PC-9 (cell line): ENCODE results near the gene SPEM2. TPM values are rescaled to one million over a fixed set of nuclear protein-coding genes. Genes with fewer than 3 reads are reported as not detected.

Source experiments
- BruUV-seq: library from RNA; stranded (reverse); fragments of 400-500 nt; replicated peaks from 2 replicates; lab custom pipeline; 2021; lab: Mats Ljungman, UMichigan
- CTCF ChIA-PET: fragments of 300-600 bp; sonication (Branson Sonifier 250); formaldehyde crosslinking; loops from one replicate; lab custom pipeline; 2022; ENCODE audit warnings: antibody characterized with exemption; lab: Charles Lee
- POLR2A ChIA-PET: fragments of 300-600 bp; sonication (Branson Sonifier 250); formaldehyde crosslinking; loops from one replicate; lab custom pipeline; 2022; ENCODE audit warnings: antibody characterized with exemption; ENCODE audit not compliant: unreplicated experiment; lab: Charles Lee
- DNase-seq, 2 experiments: peaks; one replicate each; pipeline versions ENCODE4 v3.0.0 to v3.0.0-alpha.2; 2015 to 2022; ENCODE audit warnings: mixed read lengths in 1 of 2
- H2AFZ ChIP-seq: fragments of 200-600 bp; sonication (generic); 2 replicates; pipeline ENCODE4 v1.8.1; 2017; ENCODE audit warnings: antibody characterized with exemption
- H3F3A ChIP-seq: fragments of 200-600 bp; sonication (generic); 2 replicates; pipeline ENCODE4 v1.8.1; 2017; ENCODE audit warnings: antibody characterized with exemption, mild to moderate bottlenecking, low read depth; ENCODE audit not compliant: insufficient read depth
- H3K27ac ChIP-seq: fragments of 200-600 bp; sonication (generic); 2 replicates; pipeline ENCODE4 v1.6.1; 2016; ENCODE audit warnings: mixed run types
- H3K27me3 ChIP-seq: fragments of 200-600 bp; sonication (generic); 2 replicates; pipeline ENCODE4 v1.6.1; 2016; ENCODE audit warnings: low read depth, mixed run types; ENCODE audit not compliant: insufficient read depth
- H3K36me3 ChIP-seq: fragments of 200-600 bp; sonication (generic); 2 replicates; pipeline ENCODE4 v1.6.1; 2016; ENCODE audit warnings: low read depth, mixed run types
- H3K4me1 ChIP-seq: fragments of 200-600 bp; sonication (generic); replicated peaks from 2 replicates; pipeline ENCODE4 v1.6.1; 2016; ENCODE audit warnings: mixed run types; ENCODE audit not compliant: insufficient read depth
- H3K4me2 ChIP-seq: fragments of 200-600 bp; sonication (generic); 2 replicates; pipeline ENCODE4 v1.6.1; 2017; ENCODE audit warnings: mixed run types
- H3K4me3 ChIP-seq: fragments of 200-600 bp; sonication (generic); 2 replicates; pipeline ENCODE4 v1.6.1; 2016; ENCODE audit warnings: mixed run types
- H3K79me2 ChIP-seq: fragments of 200-600 bp; sonication (generic); 2 replicates; pipeline ENCODE4 v1.6.1; 2017; ENCODE audit warnings: low read depth, mixed run types
- H3K9me2 ChIP-seq: fragments of 200-600 bp; sonication (generic); 2 replicates; pipeline ENCODE4 v1.8.1; 2017; ENCODE audit warnings: mild to moderate bottlenecking; ENCODE audit not compliant: insufficient read depth
- H3K9me3 ChIP-seq: fragments of 200-600 bp; sonication (generic); 2 replicates; pipeline ENCODE4 v1.8.1; 2016; ENCODE audit warnings: low read depth; ENCODE audit not compliant: insufficient read depth
- H4K20me1 ChIP-seq: fragments of 200-600 bp; sonication (generic); 2 replicates; pipeline ENCODE4 v1.8.1; 2017; ENCODE audit not compliant: insufficient read depth
- CTCF ChIP-seq: fragments of 200-600 bp; sonication (generic); conservative IDR thresholded peaks from 2 replicates; pipeline ENCODE4 v1.6.1; 2017; ENCODE audit warnings: mixed run types, antibody characterized with exemption, mild to moderate bottlenecking, moderate library complexity
- EZH2 ChIP-seq: fragments of 200-600 bp; sonication (generic); IDR thresholded peaks from 2 replicates; pipeline ENCODE4 v1.8.0; 2017; ENCODE audit warnings: antibody characterized with exemption, low read depth
- intact Hi-C: fragments of 100-400 bp; cut with micrococcal nuclease; formaldehyde crosslinking; loops from one replicate; pipeline ENCODE4 v1.10.0; 2022; ENCODE audit not compliant: unreplicated experiment
- total RNA-seq: library from RNA; stranded (reverse); gene quantifications from 2 replicates; pipeline ENCODE4 v1.2.3, GENCODE V29; 2021

Gene SPEM2
- total RNA-seq, 1 experiment from 2014 or later, result 0.50 TPM

- TF ChIP-seq CTCF (no peak), EZH2 (no peak)
- H3K79me2 ChIP-seq, result no peaks in the 10 kb centered on the region
- no peaks in the 10 kb centered on the region for H3K4me1 ChIP-seq
- H3K4me2 ChIP-seq, result no peak within 1 kb of the TSS
- no peak within 1 kb of the TSS for H3K27ac ChIP-seq
- no peak within 1 kb of the TSS for H3K4me3 ChIP-seq
- intact Hi-C loops, result no loop called here
- no TSS peak for BruUV-seq
- ChIA-PET POLR2A (no interaction called here), CTCF (interaction anchor here (0.6 kb wide), 1 partner anchor 52 kb away, joined by 3 read pairs; no protein-coding TSS in a partner anchor)
- DNase-seq, result no peak
- no peaks in the 10 kb centered on the region; the same call in 1 of the 2 replicates for H3F3A ChIP-seq
- H2AFZ ChIP-seq, result no peak within 1 kb of the TSS
- H3K27me3 ChIP-seq, result no peaks in the 10 kb centered on the region
- H3K9me3 ChIP-seq, result no peaks in the 10 kb centered on the region
- no peaks in the 10 kb centered on the region for H3K36me3 ChIP-seq
- H4K20me1 ChIP-seq, result no peaks in the 10 kb centered on the region
- no peaks in the 10 kb centered on the region for H3K9me2 ChIP-seq
Measured at GRCh38 chr17:7419819-7420610, 5.4 kb upstream of the SPEM2 start, which contains the start of gene SPEM1. SPEM1 (plus strand) TSS chr17:7420324; CDS start chr17:7420385, 61 bp downstream.

- H3F3A ChIP-seq, result no peaks in the 10 kb centered on the region; the same call in 1 of the 2 replicates
Measured at GRCh38 chr17:7421186-7421585, 4.2 kb upstream of the SPEM2 start.

GRCh38 chr17:7423679-7424078 lies 1.7 kb upstream of the SPEM2 start:
- no peak for DNase-seq
- no peaks in the 10 kb centered on the region for H4K20me1 ChIP-seq
- no peaks in the 10 kb centered on the region for H3F3A ChIP-seq
- H3K79me2 ChIP-seq, result no peaks in the 10 kb centered on the region
- intact Hi-C loops, result no loop called here
- no peaks in the 10 kb centered on the region for H3K4me1 ChIP-seq
- no peak overlapping the region for H3K4me2 ChIP-seq
- no peak overlapping the region for H3K4me3 ChIP-seq
- POLR2A ChIA-PET, result interaction anchor here (0.8 kb wide), 1 partner anchor 81 kb away, joined by 4 read pairs; no protein-coding TSS in a partner anchor
- no peak overlapping the region for H2AFZ ChIP-seq
- H3K36me3 ChIP-seq, result no peaks in the 10 kb centered on the region
- BruUV-seq, result no TSS peak
- no peak for TF ChIP-seq EZH2
- TF ChIP-seq CTCF, result no peak
- H3K27me3 ChIP-seq, result no peaks in the 10 kb centered on the region
- no peaks in the 10 kb centered on the region for H3K9me3 ChIP-seq
- no peaks in the 10 kb centered on the region for H3K9me2 ChIP-seq
- CTCF ChIA-PET, result interaction anchor here (0.5 kb wide), 1 partner anchor 51 kb away, joined by 3 read pairs; no protein-coding TSS in a partner anchor
- no peak overlapping the region for H3K27ac ChIP-seq

More at GRCh38 chr17:7421186-7421585, 4.2 kb upstream of the SPEM2 start:
- DNase-seq, result no peak
- H3K27ac ChIP-seq, result no peak overlapping the region
- no peaks in the 10 kb centered on the region for H3K9me2 ChIP-seq
- no peak overlapping the region for H3K4me2 ChIP-seq
- ChIA-PET CTCF (no interaction called here), POLR2A (no interaction called here)
- no peaks in the 10 kb centered on the region for H3K9me3 ChIP-seq
- BruUV-seq, result no TSS peak
- H3K79me2 ChIP-seq, result no peaks in the 10 kb centered on the region
- H3K4me3 ChIP-seq, result no peak overlapping the region
- H3K4me1 ChIP-seq, result no peaks in the 10 kb centered on the region
- TF ChIP-seq CTCF (no peak), EZH2 (no peak)
- H2AFZ ChIP-seq, result no peak overlapping the region
- no peaks in the 10 kb centered on the region for H3K27me3 ChIP-seq
- H4K20me1 ChIP-seq, result no peaks in the 10 kb centered on the region
- no peaks in the 10 kb centered on the region for H3K36me3 ChIP-seq
- intact Hi-C loops, result no loop called here
